Peyer's patch (tissue), 4 donors: ENCODE measurements around the gene ZNF330. TPM values are rescaled to one million over a fixed set of nuclear protein-coding genes. Genes with fewer than 3 reads are reported as not detected.

Experiments used
- DNase-seq, 3 donors: peaks; one replicate each; pipeline ENCODE4 v3.0.0-alpha.2; 2017 to 2019
- H3K27ac ChIP-seq, 4 donors: fragments of 200-600 bp; sonication (generic); one replicate each; pipeline ENCODE4 v1.5.1; 2016 to 2019
- H3K27me3 ChIP-seq, 2 donors: fragments of 200-600 bp; sonication (generic); one replicate each; pipeline ENCODE4 v1.5.1; 2019
- H3K36me3 ChIP-seq, 3 donors: fragments of 200-600 bp; sonication (generic); one replicate each; pipeline ENCODE4 v1.5.1; 2016 to 2019
- H3K4me1 ChIP-seq, 4 donors: fragments of 200-600 bp; sonication (generic); one replicate each; pipeline ENCODE4 v1.5.1; 2016 to 2019
- H3K4me3 ChIP-seq, 4 donors: fragments of 200-600 bp; sonication (generic); 1 replicate in 3 of 4; 2 replicates in 1 of 4; pipeline ENCODE4 v1.5.1; 2016 to 2019; ENCODE audit warnings: mild to moderate bottlenecking in 1 of 4
- H3K9me3 ChIP-seq, 4 donors: fragments of 200-600 bp; sonication (generic); one replicate each; pipeline ENCODE4 v1.5.1; 2016 to 2019; ENCODE audit warnings: mild to moderate bottlenecking in 1 of 4
- CTCF ChIP-seq, 6 experiments: fragments of 450-650 bp in 4 of 6; fragments of 200-600 bp in 2 of 6; sonication (generic) in 1 of 6; IDR thresholded peaks; one replicate each; pipeline ENCODE4 v1.5.1; 2017 to 2019; ENCODE audit warnings: antibody characterized with exemption in 6 of 6, mild to moderate bottlenecking in 3 of 6, moderate library complexity in 1 of 6
- POLR2A ChIP-seq, 2 donors: fragments of 450-650 bp; IDR thresholded peaks; one replicate each; pipeline ENCODE4 v1.5.1; 2017; ENCODE audit warnings: antibody characterized with exemption in 2 of 2, mild to moderate bottlenecking in 2 of 2, moderate library complexity in 2 of 2
- total RNA-seq, 4 donors: library from RNA; depleted of rRNA; stranded (reverse); fragments of >200 nt; gene quantifications; one replicate each; pipeline ENCODE4 v1.1.0, GENCODE V29; 2016

The ZNF330 gene
- total RNA-seq, 4 donors from 2014 or later = 10.9 to 56.9 (median 20.5) TPM

GRCh38 chr4:141192564-141192963 lies 28.1 kb upstream of the ZNF330 start:
- DNase-seq = no peak
- H3K36me3 ChIP-seq = no peaks in the 10 kb centered on the region
- TF ChIP-seq POLR2A (IDR thresholded peaks at IDR 0.05) (no peak), CTCF (IDR thresholded peaks at IDR 0.05) (no peak)
- H3K27me3 ChIP-seq = no peaks in the 10 kb centered on the region
- no peaks in the 10 kb centered on the region for H3K9me3 ChIP-seq
- no peak overlapping the region for H3K4me3 ChIP-seq
- no peaks in the 10 kb centered on the region for H3K4me1 ChIP-seq
- no peak overlapping the region for H3K27ac ChIP-seq

GRCh38 chr4:141193516-141194034 lies 27.1 kb upstream of the ZNF330 start:
- H3K36me3 ChIP-seq = no peaks in the 10 kb centered on the region
- H3K27ac ChIP-seq = no peak overlapping the region
- no peaks in the 10 kb centered on the region for H3K27me3 ChIP-seq
- no peaks in the 10 kb centered on the region for H3K9me3 ChIP-seq
- DNase-seq = no peak
- H3K4me1 ChIP-seq = no peaks in the 10 kb centered on the region
- H3K4me3 ChIP-seq = no peak overlapping the region
- no peak for TF ChIP-seq POLR2A (IDR thresholded peaks at IDR 0.05)
- TF ChIP-seq CTCF (IDR thresholded peaks at IDR 0.05) = no peak

GRCh38 chr4:141195095-141195707 lies 25.5 kb upstream of the ZNF330 start:
- no peak for DNase-seq
- H3K4me1 ChIP-seq = no peaks in the 10 kb centered on the region
- no peaks in the 10 kb centered on the region for H3K36me3 ChIP-seq
- TF ChIP-seq POLR2A (IDR thresholded peaks at IDR 0.05) (no peak), CTCF (IDR thresholded peaks at IDR 0.05) (no peak)
- no peaks in the 10 kb centered on the region for H3K27me3 ChIP-seq
- H3K27ac ChIP-seq = no peak overlapping the region
- H3K9me3 ChIP-seq = no peaks in the 10 kb centered on the region
- H3K4me3 ChIP-seq = no peak overlapping the region

GRCh38 chr4:141196227-141196933 lies 24.3 kb upstream of the ZNF330 start:
- no peak overlapping the region for H3K27ac ChIP-seq
- no peaks in the 10 kb centered on the region for H3K9me3 ChIP-seq
- no peaks in the 10 kb centered on the region for H3K36me3 ChIP-seq
- no peak overlapping the region for H3K4me3 ChIP-seq
- no peaks in the 10 kb centered on the region for H3K4me1 ChIP-seq
- TF ChIP-seq CTCF (IDR thresholded peaks at IDR 0.05) = no peak
- TF ChIP-seq POLR2A (IDR thresholded peaks at IDR 0.05) = no peak
- H3K27me3 ChIP-seq = no peaks in the 10 kb centered on the region
- DNase-seq = no peak

GRCh38 chr4:141207961-141208360 lies 12.7 kb upstream of the ZNF330 start:
- Histone ChIP-seq H3K36me3 (no peaks in the 10 kb centered on the region), H3K27ac (no peak overlapping the region), H3K27me3 (no peaks in the 10 kb centered on the region), H3K4me3 (no peak overlapping the region), H3K9me3 (no peaks in the 10 kb centered on the region), H3K4me1 (no peaks in the 10 kb centered on the region)
- no peak for TF ChIP-seq POLR2A (IDR thresholded peaks at IDR 0.05)
- TF ChIP-seq CTCF (IDR thresholded peaks at IDR 0.05) = no peak
- DNase-seq = no peak
